ENCODE results near the gene ABCB7. TPM values are rescaled to one million over a fixed set of nuclear protein-coding genes. Genes with fewer than 3 reads are reported as not detected.
"Not testable (repeated sequence)": the region's sequence is repeated elsewhere in the genome, so short reads cannot be mapped to it uniquely, and the experiment has no call there.

The ABCB7 gene
- 10 to 100 TPM; 52.6 to 54.5 TPM for total RNA-seq

DNA sequence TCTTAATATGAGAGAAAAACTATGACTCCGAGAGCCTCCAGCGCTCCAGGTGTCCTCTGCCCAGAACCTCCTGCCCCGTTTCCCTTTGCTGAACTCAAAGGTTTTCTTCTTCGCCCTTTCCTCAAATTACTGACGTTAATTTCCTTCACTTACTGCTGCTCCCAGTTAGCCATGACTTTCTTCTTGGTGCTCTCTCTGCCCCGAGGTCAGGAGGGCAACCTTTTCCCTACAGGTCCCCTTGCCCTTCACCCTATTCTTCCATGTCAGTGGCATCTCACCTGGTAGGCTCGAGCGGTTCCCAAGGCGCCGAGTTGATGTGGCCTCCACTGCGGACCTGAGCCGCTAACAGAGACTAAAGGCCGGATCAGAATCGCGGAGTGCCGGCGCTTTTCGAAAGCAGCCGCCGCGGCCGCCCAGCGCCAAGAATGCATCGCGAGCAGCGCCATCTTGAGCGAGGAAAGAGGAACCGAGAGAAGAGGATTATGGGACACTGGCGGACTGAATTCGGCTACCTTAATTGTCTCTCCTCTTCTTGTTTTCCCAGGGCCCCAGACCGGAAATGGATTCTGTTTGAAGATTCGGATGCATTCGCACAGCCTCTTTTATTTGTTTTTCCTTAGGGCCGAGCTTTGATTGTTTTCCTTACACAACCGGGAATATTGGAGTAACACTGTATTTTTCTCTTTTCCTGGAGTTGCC, at the start of gene ABCB7:
TSS of gene ABCB7 (minus strand) at position 457 of the 699 bp plus-strand sequence. CDS start at position 446, 11 bp downstream.
- H3K36me3 Mint-ChIP-seq (ENCODE audit: low read depth) = peaks cover 7% of the 10 kb centered on the region
- H3K27me3 Mint-ChIP-seq = no peaks in the 10 kb centered on the region
- CTCF ChIA-PET = no interaction called here
- peak within 1 kb of the TSS; percentile 83 for H3K4me3 Mint-ChIP-seq
- H3K9me3 Mint-ChIP-seq (ENCODE audit: low read depth) = no peaks in the 10 kb centered on the region
- DNase-seq (peak; percentile 72), ATAC-seq (peak; percentile 84)
- H3K27ac Mint-ChIP-seq = peak within 1 kb of the TSS; percentile 98
- H3K4me1 Mint-ChIP-seq = peaks cover 51% of the 10 kb centered on the region
- POLR2A ChIA-PET = no interaction called here
- intact Hi-C loops (cut with DNase I, micrococcal nuclease) = loop anchor here (1.0 to 10.0 kb wide), 9 partner anchors 94 to 1279 kb away; partner anchors contain the start of genes NEXMIF (in 1 of the 2), PBDC1 (in 1 of the 2), RLIM (in 1 of the 2) and UPRT (in 1 of the 2)

DNA sequence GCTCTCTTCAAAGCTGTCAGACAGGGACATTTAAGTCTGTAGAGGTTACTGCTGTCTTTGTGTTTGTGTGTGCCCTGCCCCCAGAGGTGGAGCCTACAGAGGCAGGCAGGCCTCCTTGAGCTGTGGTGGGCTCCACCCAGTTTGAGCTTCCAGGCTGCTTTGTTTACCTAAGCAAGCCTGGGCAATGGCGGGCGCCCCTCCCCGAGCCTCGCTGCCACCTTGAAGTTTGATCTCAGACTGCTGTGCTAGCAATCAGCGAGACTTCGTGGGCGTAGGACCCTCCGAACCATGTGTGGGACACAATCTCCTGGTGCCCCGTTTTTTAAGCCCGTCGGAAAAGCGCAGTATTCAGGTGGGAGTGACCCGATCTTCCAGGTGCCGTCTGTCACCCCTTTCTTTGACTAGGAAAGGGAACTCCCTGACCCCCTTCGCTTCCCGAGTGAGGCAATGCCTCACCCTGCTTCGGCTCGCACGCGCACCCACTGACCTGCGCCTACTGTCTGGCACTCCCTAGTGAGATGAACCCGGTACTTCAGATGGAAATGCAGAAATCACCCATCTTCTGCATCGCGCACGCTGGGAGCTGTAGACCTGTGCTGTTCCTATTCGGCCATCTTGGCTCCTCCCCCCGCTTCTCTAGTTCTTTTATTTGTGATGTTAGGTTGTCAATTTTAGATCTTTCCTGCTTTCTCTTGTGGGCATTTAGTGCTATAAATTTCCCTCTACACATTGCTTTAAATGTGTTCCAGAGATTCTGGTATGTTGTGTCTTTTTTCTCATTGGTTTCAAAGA, 32.5 kb upstream of the ABCB7 start:
- H3K36me3 Mint-ChIP-seq (ENCODE audit: low read depth); H3K4me1 Mint-ChIP-seq; H3K27me3 Mint-ChIP-seq; H3K27ac Mint-ChIP-seq; DNase-seq; intact Hi-C loops (cut with DNase I, micrococcal nuclease); H3K9me3 Mint-ChIP-seq (ENCODE audit: low read depth); POLR2A ChIA-PET; H3K4me3 Mint-ChIP-seq; ATAC-seq: not testable (repeated sequence)
- CTCF ChIA-PET = interaction anchor here (0.6 kb wide), 1 partner anchor 223 kb away, joined by 7 read pairs; no protein-coding TSS in a partner anchor

DNA sequence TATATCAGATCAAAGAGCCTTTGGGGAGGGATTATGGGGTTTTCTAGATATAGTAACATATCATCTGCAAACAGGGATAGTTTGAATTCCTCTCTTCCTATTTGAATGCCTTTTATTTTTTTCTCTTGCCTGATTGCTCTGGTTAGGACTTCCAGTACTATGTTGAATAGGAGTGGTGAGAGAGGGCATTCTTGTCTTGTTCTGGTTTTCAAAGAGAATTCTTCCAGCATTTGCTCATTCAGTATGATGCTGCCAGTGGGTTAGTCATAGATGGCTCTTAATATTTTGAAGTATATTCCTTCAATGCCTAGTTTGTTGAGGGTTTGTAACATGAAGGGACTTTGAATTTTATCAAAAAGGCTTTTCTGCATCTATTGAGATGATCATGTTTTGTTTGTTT, 25.6 kb upstream of the ABCB7 start:
- H3K27ac Mint-ChIP-seq = no peak overlapping the region
- H3K36me3 Mint-ChIP-seq (ENCODE audit: low read depth) = no peaks in the 10 kb centered on the region
- CTCF ChIA-PET = no interaction called here
- no peaks in the 10 kb centered on the region for H3K9me3 Mint-ChIP-seq (ENCODE audit: low read depth)
- no peaks in the 10 kb centered on the region for H3K27me3 Mint-ChIP-seq
- no peak overlapping the region for H3K4me3 Mint-ChIP-seq
- H3K4me1 Mint-ChIP-seq = no peaks in the 10 kb centered on the region
- DNase-seq = no peak
- POLR2A ChIA-PET = no interaction called here
- no peak for ATAC-seq
- intact Hi-C loops (cut with DNase I, micrococcal nuclease) = no loop called here

DNA sequence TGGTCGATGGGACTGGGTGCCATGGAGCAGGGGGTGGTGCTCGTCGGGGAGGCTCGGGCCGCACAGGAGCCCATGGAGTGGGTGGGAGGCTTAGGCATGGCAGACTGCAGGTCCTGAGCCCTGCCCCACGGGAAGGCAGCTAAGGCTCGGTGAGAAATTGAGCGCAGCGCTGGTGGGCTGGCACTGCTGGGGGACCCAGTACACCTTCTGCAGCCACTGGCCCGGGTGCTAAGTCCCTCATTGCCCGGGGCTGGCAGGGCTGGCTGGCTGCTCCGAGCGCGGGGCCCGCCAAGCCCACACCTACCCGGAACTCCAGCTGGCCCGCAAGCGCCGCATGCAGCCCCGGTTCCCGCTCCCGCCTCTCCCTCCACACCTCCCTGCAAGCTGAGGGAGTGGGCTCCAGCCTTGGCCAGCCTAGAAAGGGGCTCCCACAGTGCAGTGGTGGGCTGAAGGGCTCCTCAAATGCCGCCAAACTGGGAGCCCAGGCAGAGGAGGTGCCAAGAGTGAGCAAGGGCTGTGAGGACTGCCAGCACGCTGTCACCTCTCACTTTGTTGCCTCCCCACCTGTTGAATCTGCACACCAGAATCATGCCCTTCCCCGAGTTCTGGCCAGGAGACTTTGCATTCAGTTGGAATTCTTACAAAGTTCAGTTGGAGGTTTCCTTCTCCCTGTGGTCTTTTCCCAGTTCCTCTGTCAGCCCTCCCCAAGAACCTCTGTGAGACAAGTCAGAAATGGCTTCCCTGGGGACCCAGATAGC, 23.6 kb upstream of the ABCB7 start:
- intact Hi-C loops (cut with DNase I, micrococcal nuclease); H3K4me3 Mint-ChIP-seq; H3K4me1 Mint-ChIP-seq; H3K27ac Mint-ChIP-seq; H3K27me3 Mint-ChIP-seq; H3K9me3 Mint-ChIP-seq (ENCODE audit: low read depth); ATAC-seq; H3K36me3 Mint-ChIP-seq (ENCODE audit: low read depth); POLR2A ChIA-PET; DNase-seq; CTCF ChIA-PET: not testable (repeated sequence)

DNA sequence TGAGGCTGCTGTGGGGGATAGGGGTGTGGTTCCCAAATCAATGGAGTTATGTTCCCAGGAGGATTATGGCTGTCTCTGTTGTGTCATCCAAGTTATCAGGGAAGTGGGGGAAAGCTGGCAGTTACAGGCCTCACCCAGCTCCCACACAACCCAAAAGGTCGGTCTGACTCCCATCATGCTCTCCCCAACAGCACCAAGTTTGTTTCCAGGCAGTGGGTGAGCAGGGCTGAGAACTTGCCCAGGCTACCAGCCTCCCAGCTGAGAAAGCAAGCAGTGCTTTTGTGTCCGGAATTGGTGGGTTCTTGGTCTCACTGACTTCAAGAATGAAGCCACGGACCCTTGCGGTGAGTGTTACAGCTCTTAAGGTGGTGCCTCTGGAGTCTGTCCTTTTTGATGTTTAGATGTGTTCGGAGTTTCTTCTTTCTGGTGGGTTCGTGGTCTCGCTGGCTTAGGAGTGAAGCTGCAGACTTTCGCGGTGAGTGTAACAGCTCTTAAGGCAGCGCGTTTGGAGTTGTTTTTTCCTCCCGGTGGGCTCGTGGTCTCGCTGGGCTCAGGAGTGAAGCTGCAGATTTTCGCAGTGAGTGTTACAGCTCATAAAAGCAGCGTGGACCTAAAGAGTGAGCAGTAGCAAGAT, 16.3 kb upstream of the ABCB7 start:
- POLR2A ChIA-PET; CTCF ChIA-PET; H3K27me3 Mint-ChIP-seq; H3K27ac Mint-ChIP-seq; H3K36me3 Mint-ChIP-seq (ENCODE audit: low read depth); DNase-seq; intact Hi-C loops (cut with DNase I, micrococcal nuclease); H3K4me1 Mint-ChIP-seq; H3K9me3 Mint-ChIP-seq (ENCODE audit: low read depth); H3K4me3 Mint-ChIP-seq; ATAC-seq: not testable (repeated sequence)

DNA sequence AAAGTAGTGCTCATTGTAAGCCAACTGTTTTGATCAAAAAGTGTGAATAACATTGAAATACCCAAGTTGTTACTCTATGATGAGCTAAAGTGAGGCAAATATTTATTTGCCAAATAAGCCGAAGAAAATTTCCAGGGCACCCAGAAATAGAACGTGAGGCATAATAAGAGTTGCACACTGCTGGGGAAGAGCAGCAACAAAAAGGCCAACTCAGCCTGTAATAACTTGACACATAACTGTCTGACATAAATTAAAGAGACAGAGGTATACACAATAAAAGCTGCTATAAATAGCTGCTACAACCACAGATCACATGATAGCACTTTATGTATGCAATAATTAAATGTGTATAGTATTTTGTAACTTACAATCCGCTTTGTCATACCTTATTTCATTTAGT, 2.0 kb upstream of the ABCB7 start:
- ChIA-PET POLR2A (interaction anchor here (1.8 kb wide), 1 partner anchor 116 kb away, joined by 4 read pairs; the partner anchor contains the start of gene UPRT), CTCF (no interaction called here)
- ATAC-seq = no peak
- Mint-ChIP-seq H3K27me3 (no peaks in the 10 kb centered on the region), H3K9me3 (ENCODE audit: low read depth) (no peaks in the 10 kb centered on the region), H3K4me1 (peaks cover 42% of the 10 kb centered on the region), H3K27ac (no peak overlapping the region), H3K36me3 (ENCODE audit: low read depth) (peaks cover 1% of the 10 kb centered on the region), H3K4me3 (no peak overlapping the region)
- no peak for DNase-seq
- intact Hi-C loops (cut with DNase I, micrococcal nuclease) = loop anchor here (5.0 to 10.0 kb wide), 7 partner anchors 96 to 1277 kb away; partner anchors contain the start of genes RLIM (in 1 of the 2) and UPRT (in 1 of the 2)

DNA sequence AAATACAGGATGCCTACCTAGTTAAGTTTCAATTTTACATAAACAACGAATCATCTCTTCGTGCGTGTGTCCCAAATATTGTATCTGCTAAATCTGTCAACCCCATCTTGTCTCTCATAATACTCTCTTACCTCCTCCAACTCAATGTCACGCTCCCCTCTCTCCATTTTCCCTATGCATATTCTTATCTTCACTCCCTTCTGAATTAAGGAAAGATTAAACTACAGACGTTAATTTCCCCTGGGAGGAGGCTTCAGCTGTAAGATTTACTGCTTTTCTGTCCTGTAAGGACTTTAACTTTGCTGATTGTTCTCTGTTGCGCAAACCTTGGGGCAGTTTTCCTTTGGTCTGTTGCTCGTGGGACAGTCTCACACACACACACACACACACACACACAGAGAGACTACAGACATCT, 455 bp upstream of the ABCB7 start:
- Mint-ChIP-seq H3K36me3 (ENCODE audit: low read depth) (peaks cover 2% of the 10 kb centered on the region), H3K4me1 (peaks cover 45% of the 10 kb centered on the region), H3K4me3 (peak overlapping the region; percentile 83), H3K27me3 (no peaks in the 10 kb centered on the region), H3K9me3 (ENCODE audit: low read depth) (no peaks in the 10 kb centered on the region), H3K27ac (peak overlapping the region; percentile 98)
- ChIA-PET CTCF (no interaction called here), POLR2A (interaction anchor here (1.1 kb wide), 1 partner anchor 117 kb away, joined by 3 read pairs; the partner anchor contains the start of gene UPRT)
- DNase-seq (no peak), ATAC-seq (peak; percentile 20)
- intact Hi-C loops (cut with DNase I, micrococcal nuclease) = loop anchor here (1.0 to 10.0 kb wide), 9 partner anchors 94 to 1278 kb away; partner anchors contain the start of genes NEXMIF (in 1 of the 2), PBDC1 (in 1 of the 2), RLIM (in 1 of the 2) and UPRT (in 1 of the 2)

DNA sequence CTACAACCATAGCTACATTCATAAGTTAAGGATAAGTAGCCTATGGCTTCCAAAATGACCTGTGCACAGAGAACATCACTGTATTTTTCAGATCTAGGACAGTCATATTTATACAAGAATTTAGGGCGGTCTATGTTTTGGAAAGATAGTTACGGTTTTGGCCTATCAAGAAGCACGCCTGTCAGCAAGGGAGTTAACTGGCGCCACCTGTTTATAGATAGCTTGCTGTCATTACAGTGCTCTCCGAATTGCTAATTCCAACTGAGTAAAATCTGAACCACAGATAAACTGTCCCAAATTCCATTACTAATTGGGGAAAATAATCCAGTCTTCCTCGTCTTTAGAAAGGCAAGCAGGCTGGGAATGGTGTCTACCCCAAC, 646 bp downstream of the ABCB7 start:
- Mint-ChIP-seq H3K36me3 (ENCODE audit: low read depth) (peaks cover 7% of the 10 kb centered on the region), H3K9me3 (ENCODE audit: low read depth) (no peaks in the 10 kb centered on the region), H3K4me1 (peaks cover 51% of the 10 kb centered on the region), H3K27me3 (no peaks in the 10 kb centered on the region), H3K4me3 (peak overlapping the region; percentile 83), H3K27ac (peak overlapping the region; percentile 98)
- ATAC-seq = peak; percentile 39
- DNase-seq = no peak
- intact Hi-C loops (cut with DNase I, micrococcal nuclease) = loop anchor here (5.0 to 10.0 kb wide), 7 partner anchors 93 to 1279 kb away; partner anchors contain the start of genes RLIM (in 1 of the 2) and UPRT (in 1 of the 2)
- ChIA-PET POLR2A (no interaction called here), CTCF (no interaction called here)

DNA sequence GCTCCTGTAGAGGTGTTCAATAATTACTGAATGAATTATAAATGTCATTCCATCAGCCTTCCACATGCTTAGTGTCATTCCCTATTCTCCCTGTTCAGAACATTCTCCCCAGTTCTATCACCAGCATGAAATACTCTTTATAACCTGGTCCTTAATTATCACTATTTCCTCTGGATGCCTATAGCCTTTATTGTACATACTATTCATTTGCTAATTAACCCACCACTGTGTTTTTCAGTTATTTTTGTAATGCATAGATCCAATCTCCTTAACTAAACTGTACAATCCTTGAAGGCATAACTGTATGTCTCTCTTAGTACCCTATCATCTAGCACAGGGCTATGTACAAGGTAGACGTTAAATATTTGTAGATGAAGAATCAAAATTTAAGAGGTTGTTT, 1.2 kb downstream of the ABCB7 start:
- Mint-ChIP-seq H3K36me3 (ENCODE audit: low read depth) (peaks cover 7% of the 10 kb centered on the region), H3K27ac (peak overlapping the region; percentile 47), H3K9me3 (ENCODE audit: low read depth) (no peaks in the 10 kb centered on the region), H3K27me3 (no peaks in the 10 kb centered on the region), H3K4me3 (peak overlapping the region; percentile 83), H3K4me1 (peaks cover 51% of the 10 kb centered on the region)
- no peak for ATAC-seq
- no peak for DNase-seq
- intact Hi-C loops (cut with DNase I, micrococcal nuclease) = loop anchor here (5.0 to 10.0 kb wide), 7 partner anchors 93 to 1280 kb away; partner anchors contain the start of genes RLIM (in 1 of the 2) and UPRT (in 1 of the 2)
- POLR2A ChIA-PET = no interaction called here
- CTCF ChIA-PET = no interaction called here

DNA sequence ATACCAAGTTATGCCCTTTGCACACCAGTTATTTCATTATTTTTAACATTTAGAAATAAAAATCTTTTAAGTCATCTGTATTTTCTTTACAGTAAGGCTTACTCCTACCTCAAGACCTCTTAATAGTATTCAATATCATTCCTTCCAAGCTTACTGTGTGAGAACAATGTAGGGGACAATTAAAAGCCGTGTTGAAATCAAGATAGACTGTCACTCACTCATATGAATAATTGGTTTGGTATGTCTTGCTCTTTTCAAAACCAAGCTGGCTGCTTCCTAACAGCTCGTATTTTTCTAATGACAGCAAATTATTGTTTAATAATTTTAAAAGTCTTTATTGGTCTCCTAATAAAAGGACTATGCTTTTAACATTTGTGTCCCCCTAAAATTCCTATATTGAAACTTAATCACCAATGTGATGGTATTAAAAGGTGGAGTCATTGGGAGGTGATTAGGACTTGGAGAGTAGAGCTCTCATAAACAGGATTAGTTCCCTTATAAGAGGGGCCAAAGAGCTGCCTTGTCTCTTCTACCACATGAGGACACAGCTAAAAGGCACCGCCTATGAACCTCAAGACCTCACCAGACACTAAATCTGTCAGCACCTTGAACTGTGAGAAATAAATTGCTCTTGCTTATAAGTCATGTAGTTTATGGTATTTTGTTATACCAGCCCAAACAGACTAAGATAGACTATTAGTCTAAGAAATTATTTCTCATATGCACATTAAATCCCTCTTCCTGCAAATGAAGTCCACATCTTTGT, 4.1 kb downstream of the ABCB7 start:
- ChIA-PET POLR2A (interaction anchor here (0.6 kb wide), 1 partner anchor 7 kb away, joined by 3 read pairs; no protein-coding TSS in a partner anchor), CTCF (no interaction called here)
- peaks cover 4% of the 10 kb centered on the region for H3K9me3 Mint-ChIP-seq (ENCODE audit: low read depth)
- H3K36me3 Mint-ChIP-seq (ENCODE audit: low read depth) = peaks cover 17% of the 10 kb centered on the region
- no peak overlapping the region for H3K27ac Mint-ChIP-seq
- ATAC-seq = no peak
- intact Hi-C loops (cut with DNase I, micrococcal nuclease) = loop anchor here (10.0 kb wide), 4 partner anchors 537 to 1283 kb away; partner anchors contain the start of gene RLIM (in 1 of the 2)
- H3K27me3 Mint-ChIP-seq = no peaks in the 10 kb centered on the region
- H3K4me3 Mint-ChIP-seq = no peak overlapping the region
- DNase-seq = no peak
- peaks cover 30% of the 10 kb centered on the region for H3K4me1 Mint-ChIP-seq

Measured in activated CD4-positive, alpha-beta T cell treated with anti-CD3 and anti-CD28 coated beads for 36 hours (primary cell).